ENCODE data around the gene CBX3. TPM values are rescaled to one million over a fixed set of nuclear protein-coding genes. Genes with fewer than 3 reads are reported as not detected.
"Not testable (repeated sequence)": the region's sequence is repeated elsewhere in the genome, so short reads cannot be mapped to it uniquely, and the experiment has no call there.

The CBX3 gene
- total RNA-seq, 8 experiments from 2014 or later, result 140 to 281 (median 162) TPM

- in situ Hi-C loops (cut with MboI; ENCODE audit: low pct_unique_long_range_greater_than_20kb in 2 of 9, low sequenced_read_pairs in 9 of 9, unreplicated experiment in 9 of 9), result no loop called here
- ATAC-seq (replicated peaks in 6 of 8), result no peak
- H3K4me1 ChIP-seq (replicated peaks in 1 of 2), result no peaks in the 10 kb centered on the region
- no peak overlapping the region for H3K4me3 ChIP-seq
- H3K27ac ChIP-seq, result no peak overlapping the region
- WGBS, 10 experiments, result 52 to 100% (median 90%) methylated on average over 1 to 2 of the region's 2 CpGs
These were observed 39.1 kb upstream of the CBX3 start for GRCh38 chr7:26162431-26162830.

DNA sequence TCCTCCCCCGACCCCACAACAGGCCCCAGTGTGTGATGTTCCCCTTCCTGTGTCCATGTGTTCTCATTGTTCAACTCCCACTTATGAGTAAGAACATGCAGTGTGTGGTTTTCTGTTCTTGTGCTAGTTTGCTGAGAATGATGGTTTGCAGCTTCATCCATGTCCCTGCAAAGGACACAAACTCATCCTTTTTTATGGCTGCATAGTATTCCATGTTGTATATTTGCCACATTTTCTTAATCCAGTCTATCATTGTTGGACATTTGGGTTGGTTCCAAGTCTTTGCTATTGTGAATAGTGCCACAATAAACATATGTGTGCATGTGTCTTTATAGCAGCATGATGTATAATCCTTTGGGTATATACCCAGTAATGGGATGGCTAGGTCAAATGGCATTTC, 37.7 kb upstream of the CBX3 start:
- H3K4me1 ChIP-seq (replicated peaks in 1 of 2); in situ Hi-C loops (cut with MboI; ENCODE audit: low pct_unique_long_range_greater_than_20kb in 2 of 9, low sequenced_read_pairs in 9 of 9, unreplicated experiment in 9 of 9); H3K27ac ChIP-seq; ATAC-seq (replicated peaks in 6 of 8); H3K4me3 ChIP-seq: not testable (repeated sequence)
- WGBS, 10 experiments, result no CpG with 5 or more reads among the region's 1 CpG

DNA sequence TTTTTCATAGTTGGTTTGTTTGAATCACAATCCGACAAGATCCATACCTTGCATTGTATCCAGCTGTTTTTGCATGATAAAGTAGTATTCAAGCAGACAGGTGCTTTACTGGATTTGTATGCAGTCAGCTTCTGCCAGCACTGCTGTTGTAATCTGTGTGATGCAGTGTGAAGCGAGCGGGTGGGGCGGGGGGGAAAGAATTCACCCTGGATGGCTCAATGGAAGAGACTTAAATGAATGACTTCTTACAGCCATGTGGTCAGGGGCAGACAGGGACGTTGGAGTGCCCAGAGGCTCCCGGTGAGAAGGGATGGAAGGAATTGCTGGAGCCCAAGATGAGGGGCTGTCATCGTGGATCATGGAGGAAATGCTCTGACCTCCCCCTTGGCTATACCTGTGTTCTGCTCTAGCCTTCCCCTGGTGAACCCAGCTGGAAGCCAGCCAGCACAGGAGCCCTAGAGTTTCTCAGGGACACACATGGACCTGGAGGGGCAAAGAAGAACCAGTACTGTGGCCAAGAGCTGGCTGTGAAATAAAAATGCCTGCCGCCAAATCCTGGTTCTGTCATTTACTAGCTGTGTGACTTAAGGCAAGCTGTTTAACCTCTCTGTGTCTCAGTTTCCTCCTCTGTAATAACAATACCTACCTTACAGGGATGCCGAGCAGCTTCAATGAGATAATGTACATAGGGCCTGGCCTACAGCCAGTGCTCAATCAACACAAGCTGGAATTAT, 35.4 kb upstream of the CBX3 start:
- ATAC-seq (replicated peaks in 6 of 8), result peak in 2 of 8 experiments; percentile 44 to 47
- H3K4me3 ChIP-seq, result no peak overlapping the region

DNA sequence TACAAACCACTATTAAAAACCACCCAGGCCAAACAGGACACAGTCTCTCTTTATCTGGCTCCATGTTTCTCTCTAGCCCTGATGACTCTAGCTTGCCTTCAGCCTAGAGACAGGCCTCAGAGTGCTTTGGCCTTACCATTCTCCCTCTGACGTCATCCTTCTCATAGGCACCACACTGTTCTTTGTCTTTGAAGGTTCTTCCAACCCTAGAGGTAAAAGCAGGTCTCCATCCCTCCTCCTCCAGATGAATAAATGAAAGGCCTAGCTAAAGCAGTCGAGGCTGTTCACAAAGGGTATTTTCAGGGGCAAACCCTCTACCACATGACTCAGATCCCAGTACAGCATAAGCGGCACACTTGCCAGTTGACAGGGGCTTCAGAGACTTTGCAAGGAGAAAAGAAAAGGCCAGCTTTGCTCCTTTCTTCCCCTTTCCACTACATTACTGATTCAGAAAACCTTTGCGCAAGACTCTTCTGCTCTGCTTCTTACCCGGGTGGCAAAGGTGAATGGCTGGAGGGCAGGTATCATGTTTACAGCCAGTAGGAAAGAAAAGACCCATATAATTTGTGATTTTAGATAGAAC, 34.8 kb upstream of the CBX3 start:
- H3K4me1 ChIP-seq (replicated peaks in 1 of 2), result no peaks in the 10 kb centered on the region
- in situ Hi-C loops (cut with MboI; ENCODE audit: low pct_unique_long_range_greater_than_20kb in 2 of 9, low sequenced_read_pairs in 9 of 9, unreplicated experiment in 9 of 9), result no loop called here
- WGBS, 10 experiments, result 0 to 89% (median 82%) methylated on average over 2 to 4 of the region's 5 CpGs; no CpG with 5 or more reads in 2 of the 10 experiments
- H3K27ac ChIP-seq, result no peak overlapping the region
- ATAC-seq (replicated peaks in 6 of 8), result no peak
- no peak overlapping the region for H3K4me3 ChIP-seq

More for the DNA sequence above, 35.4 kb upstream of the CBX3 start:
- no peaks in the 10 kb centered on the region for H3K4me1 ChIP-seq (replicated peaks in 1 of 2)
- WGBS, 10 experiments, result 0 to 100% (median 53%) methylated on average over 1 to 6 of the region's 9 CpGs; no CpG with 5 or more reads in 1 of the 10 experiments
- H3K27ac ChIP-seq, result no peak overlapping the region
- in situ Hi-C loops (cut with MboI; ENCODE audit: low pct_unique_long_range_greater_than_20kb in 2 of 9, low sequenced_read_pairs in 9 of 9, unreplicated experiment in 9 of 9), result no loop called here

DNA sequence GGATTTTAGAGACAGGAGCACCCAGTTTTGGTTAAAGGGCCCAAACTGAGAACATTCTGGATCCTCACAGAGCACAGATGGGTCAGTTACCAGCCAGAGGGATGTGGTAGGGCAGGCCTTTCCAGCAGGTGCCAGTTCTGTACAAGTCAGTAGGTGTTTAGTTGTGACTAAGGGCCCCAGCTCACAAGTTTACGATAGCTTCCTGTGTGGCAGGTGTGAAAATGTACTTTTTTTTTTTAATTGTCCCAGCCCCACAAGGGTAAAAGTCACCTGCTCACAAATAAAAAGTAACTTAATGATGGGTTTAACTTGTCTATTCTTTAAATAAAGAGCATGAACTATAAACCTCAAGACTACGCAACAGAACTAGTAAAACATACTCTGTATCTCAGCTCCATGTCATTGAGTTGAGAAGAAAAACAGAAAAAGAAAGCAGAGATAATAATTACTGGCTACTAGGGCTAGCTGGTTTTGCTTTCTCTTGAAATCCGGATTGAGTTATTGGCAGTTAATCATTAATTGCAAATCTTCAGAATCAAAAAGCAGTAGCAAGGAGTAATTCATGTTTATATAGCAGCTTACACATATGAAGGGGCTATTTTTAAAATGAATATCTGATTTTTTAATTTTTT, 34.1 kb upstream of the CBX3 start:
- WGBS, 10 experiments, result 61 to 100% (median 87%) methylated on average over 2 to 3 of the region's 3 CpGs; no CpG with 5 or more reads in 1 of the 10 experiments
- H3K4me3 ChIP-seq, result no peak overlapping the region
- no peak for ATAC-seq (replicated peaks in 6 of 8)
- H3K27ac ChIP-seq, result no peak overlapping the region
- in situ Hi-C loops (cut with MboI; ENCODE audit: low pct_unique_long_range_greater_than_20kb in 2 of 9, low sequenced_read_pairs in 9 of 9, unreplicated experiment in 9 of 9), result no loop called here
- no peaks in the 10 kb centered on the region for H3K4me1 ChIP-seq (replicated peaks in 1 of 2)

DNA sequence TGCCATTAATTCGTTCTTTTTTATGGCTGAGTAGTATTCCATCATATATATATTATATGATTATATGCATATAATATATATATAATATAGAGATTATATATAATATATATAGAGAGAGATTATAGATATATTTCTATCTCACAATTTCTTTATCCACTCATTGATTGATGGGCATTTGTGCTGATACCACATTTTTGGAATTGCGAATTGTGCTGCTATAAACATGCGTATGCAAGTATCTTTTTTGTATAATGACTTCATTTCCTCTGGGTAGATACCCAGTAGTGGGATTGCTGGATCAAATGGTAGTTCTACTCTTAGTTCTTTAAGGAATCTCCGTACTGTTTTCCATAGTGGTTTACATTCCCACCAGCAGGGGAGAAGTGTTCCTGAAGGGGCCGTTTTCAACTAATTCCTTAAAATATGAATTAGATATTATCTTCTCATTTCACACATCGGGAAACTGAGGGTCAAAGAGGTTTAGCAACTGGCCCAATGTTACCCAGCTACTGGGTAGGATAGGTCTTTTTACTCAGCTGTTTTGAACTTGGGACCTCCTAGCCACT, 33.0 kb upstream of the CBX3 start:
- 41 to 90% (median 83%) methylated on average over 2 to 6 of the region's 6 CpGs; no CpG with 5 or more reads in 1 of the 10 experiments for WGBS, 10 experiments
- in situ Hi-C loops (cut with MboI; ENCODE audit: low pct_unique_long_range_greater_than_20kb in 2 of 9, low sequenced_read_pairs in 9 of 9, unreplicated experiment in 9 of 9), result no loop called here
- no peak for ATAC-seq (replicated peaks in 6 of 8)
- no peaks in the 10 kb centered on the region for H3K4me1 ChIP-seq (replicated peaks in 1 of 2)
- H3K27ac ChIP-seq, result no peak overlapping the region
- no peak overlapping the region for H3K4me3 ChIP-seq

DNA sequence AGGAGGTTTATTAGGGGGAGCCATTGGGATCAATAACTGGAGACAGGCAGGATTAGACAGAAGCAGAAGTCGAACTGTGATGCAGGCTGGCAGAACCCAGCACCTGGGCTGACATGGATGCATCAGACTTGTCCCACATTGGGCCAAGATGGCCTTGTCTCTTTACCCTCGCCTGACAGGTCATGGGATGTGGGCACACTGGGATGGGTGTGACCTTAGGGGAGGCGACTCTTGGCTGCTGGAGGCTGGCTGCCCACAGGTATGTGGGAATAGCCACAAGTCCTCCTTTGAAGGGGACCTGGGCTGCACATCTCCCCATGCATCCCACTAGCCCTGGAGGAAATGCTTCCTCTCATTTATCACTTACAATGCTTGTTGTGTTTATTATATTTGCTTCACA, 32.3 kb upstream of the CBX3 start:
- no peaks in the 10 kb centered on the region for H3K4me1 ChIP-seq (replicated peaks in 1 of 2)
- in situ Hi-C loops (cut with MboI; ENCODE audit: low pct_unique_long_range_greater_than_20kb in 2 of 9, low sequenced_read_pairs in 9 of 9, unreplicated experiment in 9 of 9), result no loop called here
- no peak overlapping the region for H3K27ac ChIP-seq
- no peak overlapping the region for H3K4me3 ChIP-seq
- 14 to 100% (median 73%) methylated on average over 1 to 2 of the region's 3 CpGs; no CpG with 5 or more reads in 5 of the 10 experiments for WGBS, 10 experiments
- ATAC-seq (replicated peaks in 6 of 8), result peak in 1 of 8 experiments; percentile 18

DNA sequence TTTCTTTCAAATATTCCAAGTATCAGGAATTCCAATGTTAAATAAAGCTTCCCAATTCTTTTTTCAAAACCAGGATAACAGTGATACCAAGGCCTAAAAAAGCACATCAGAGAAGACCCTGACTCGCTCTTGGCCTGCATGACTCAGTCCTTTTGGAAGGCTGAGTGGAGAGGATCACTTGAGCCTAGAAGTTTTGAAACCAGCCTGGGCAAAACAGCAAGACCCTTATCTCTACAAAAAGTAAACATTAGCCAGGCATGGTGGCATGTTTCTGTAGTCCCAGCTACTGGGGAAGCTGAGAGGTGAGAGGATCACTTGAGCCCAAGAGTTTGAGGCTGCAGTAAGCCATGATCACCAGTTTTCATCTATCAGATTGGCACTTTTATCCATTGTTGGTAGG, 30.9 kb upstream of the CBX3 start:
- Histone ChIP-seq H3K4me3 (no peak overlapping the region), H3K4me1 (replicated peaks in 1 of 2) (no peaks in the 10 kb centered on the region), H3K27ac (no peak overlapping the region)
- 83 to 100% (median 100%) methylated on average over 1 of the region's 1 CpG; no CpG with 5 or more reads in 5 of the 10 experiments for WGBS, 10 experiments
- no peak for ATAC-seq (replicated peaks in 6 of 8)
- in situ Hi-C loops (cut with MboI; ENCODE audit: low pct_unique_long_range_greater_than_20kb in 2 of 9, low sequenced_read_pairs in 9 of 9, unreplicated experiment in 9 of 9), result no loop called here

DNA sequence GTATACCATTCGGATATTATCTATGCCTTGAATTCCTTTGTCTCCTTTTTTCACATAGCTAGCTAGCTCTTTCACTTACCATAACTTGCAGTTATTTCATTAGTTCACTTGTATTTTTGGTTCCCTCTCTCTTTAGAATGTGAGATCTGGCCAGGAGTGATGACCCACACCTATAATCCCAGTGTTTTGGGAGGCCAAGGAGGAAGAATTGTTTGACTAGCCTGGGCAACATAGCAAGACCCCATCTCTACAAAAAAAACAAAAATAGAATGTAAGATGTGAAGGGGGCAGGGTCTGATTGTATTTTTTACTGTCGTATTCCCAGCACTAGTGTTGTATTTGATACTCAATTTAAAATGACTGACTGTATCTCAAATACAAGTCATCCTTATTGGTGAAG, 29.9 kb upstream of the CBX3 start:
- H3K27ac ChIP-seq, result no peak overlapping the region
- no peaks in the 10 kb centered on the region for H3K4me1 ChIP-seq (replicated peaks in 1 of 2)
- no peak overlapping the region for H3K4me3 ChIP-seq
- WGBS, 10 experiments, result 0 to 100% (median 84%) methylated on average over 1 to 2 of the region's 2 CpGs
- in situ Hi-C loops (cut with MboI; ENCODE audit: low pct_unique_long_range_greater_than_20kb in 2 of 9, low sequenced_read_pairs in 9 of 9, unreplicated experiment in 9 of 9), result no loop called here
- no peak for ATAC-seq (replicated peaks in 6 of 8)

DNA sequence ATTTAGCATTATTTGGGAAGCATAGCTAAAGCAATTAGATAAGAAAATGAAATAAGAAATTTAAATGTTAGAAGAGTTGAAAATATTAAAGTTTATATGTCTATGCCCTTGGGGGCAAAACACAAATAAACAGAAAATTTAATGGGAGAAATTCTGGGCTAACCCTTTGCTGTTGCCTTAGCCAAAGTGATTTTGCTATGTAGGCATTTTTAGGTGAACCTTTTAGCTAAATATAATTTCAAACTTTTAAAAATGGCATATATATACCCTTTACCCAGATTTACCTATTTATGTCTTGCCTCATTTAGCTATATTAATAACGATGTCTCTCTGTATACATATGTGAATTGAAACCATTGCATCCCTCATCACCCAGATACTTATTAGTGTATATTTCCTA, 29.5 kb upstream of the CBX3 start:
- H3K4me1 ChIP-seq (replicated peaks in 1 of 2), result no peaks in the 10 kb centered on the region
- H3K27ac ChIP-seq, result no peak overlapping the region
- no peak for ATAC-seq (replicated peaks in 6 of 8)
- WGBS, 10 experiments, result 67 to 100% (median 94%) methylated on average over 1 of the region's 1 CpG
- in situ Hi-C loops (cut with MboI; ENCODE audit: low pct_unique_long_range_greater_than_20kb in 2 of 9, low sequenced_read_pairs in 9 of 9, unreplicated experiment in 9 of 9), result no loop called here
- H3K4me3 ChIP-seq, result no peak overlapping the region

GRCh38 chr7:26175903-26176302, 25.6 kb upstream of the CBX3 start:
- WGBS, 10 experiments, result no CpG with 5 or more reads among the region's 4 CpGs
- not testable (repeated sequence) for H3K27ac ChIP-seq; H3K4me1 ChIP-seq (replicated peaks in 1 of 2); ATAC-seq (replicated peaks in 6 of 8); H3K4me3 ChIP-seq
- in situ Hi-C loops (cut with MboI; ENCODE audit: low pct_unique_long_range_greater_than_20kb in 2 of 9, low sequenced_read_pairs in 9 of 9, unreplicated experiment in 9 of 9), result loop anchor here in 3 of 9 experiments (25.0 kb wide), 3 partner anchors 89 to 289 kb away; no protein-coding TSS in a partner anchor

DNA sequence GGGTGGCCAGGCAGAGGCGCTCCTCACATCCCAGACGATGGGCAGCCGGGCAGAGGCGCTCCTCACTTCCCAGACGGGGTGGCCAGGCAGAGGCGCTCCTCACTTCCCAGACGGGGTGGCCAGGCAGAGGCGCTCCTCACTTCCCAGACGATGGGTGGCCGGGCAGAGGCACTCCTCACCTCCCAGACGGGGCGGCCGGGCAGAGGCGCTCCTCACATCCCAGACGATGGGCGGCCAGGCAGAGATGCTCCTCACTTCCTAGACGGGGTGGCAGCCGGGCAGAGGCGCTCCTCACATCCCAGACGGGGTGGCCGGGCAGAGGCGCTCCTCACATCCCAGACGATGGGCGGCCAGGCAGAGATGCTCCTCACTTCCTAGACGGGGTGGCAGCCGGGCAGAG, 24.8 kb upstream of the CBX3 start:
- H3K27ac ChIP-seq; H3K4me3 ChIP-seq; H3K4me1 ChIP-seq (replicated peaks in 1 of 2); ATAC-seq (replicated peaks in 6 of 8): not testable (repeated sequence)
- WGBS, 10 experiments, result no CpG with 5 or more reads among the region's 26 CpGs
- in situ Hi-C loops (cut with MboI; ENCODE audit: low pct_unique_long_range_greater_than_20kb in 2 of 9, low sequenced_read_pairs in 9 of 9, unreplicated experiment in 9 of 9), result loop anchor here in 3 of 9 experiments (25.0 kb wide), 3 partner anchors 89 to 289 kb away; no protein-coding TSS in a partner anchor

- not testable (repeated sequence) for ATAC-seq (replicated peaks in 6 of 8); H3K4me1 ChIP-seq (replicated peaks in 1 of 2); H3K4me3 ChIP-seq; H3K27ac ChIP-seq
- in situ Hi-C loops (cut with MboI; ENCODE audit: low pct_unique_long_range_greater_than_20kb in 2 of 9, low sequenced_read_pairs in 9 of 9, unreplicated experiment in 9 of 9), result loop anchor here in 3 of 9 experiments (25.0 kb wide), 3 partner anchors 90 to 290 kb away; no protein-coding TSS in a partner anchor
- 73 to 100% (median 95%) methylated on average over 1 to 8 of the region's 20 CpGs; no CpG with 5 or more reads in 1 of the 10 experiments for WGBS, 10 experiments
These were observed 24.3 kb upstream of the CBX3 start for GRCh38 chr7:26177269-26177668.

Measured in motor neuron (in vitro differentiated cells).